Body of pancreas (tissue), 4 donors: ENCODE measurements around the gene ARMH2.

Experiments used
- POLR2A ChIP-seq, 3 donors: fragments of 450-650 bp; IDR thresholded peaks; one replicate each; pipeline ENCODE4 v1.6.1; 2016; ENCODE audit warnings: antibody characterized with exemption in 3 of 3, mild to moderate bottlenecking in 2 of 3
- TF ChIP-seq, protein P1 (sequence below), 7 experiments: fragments of 450-650 bp in 4 of 7; fragments of 200-600 bp in 3 of 7; sonication (generic) in 3 of 7; IDR thresholded peaks; one replicate each; pipeline ENCODE4 v1.5.1; 2016 to 2019; ENCODE audit warnings: antibody characterized with exemption in 7 of 7

DNA sequence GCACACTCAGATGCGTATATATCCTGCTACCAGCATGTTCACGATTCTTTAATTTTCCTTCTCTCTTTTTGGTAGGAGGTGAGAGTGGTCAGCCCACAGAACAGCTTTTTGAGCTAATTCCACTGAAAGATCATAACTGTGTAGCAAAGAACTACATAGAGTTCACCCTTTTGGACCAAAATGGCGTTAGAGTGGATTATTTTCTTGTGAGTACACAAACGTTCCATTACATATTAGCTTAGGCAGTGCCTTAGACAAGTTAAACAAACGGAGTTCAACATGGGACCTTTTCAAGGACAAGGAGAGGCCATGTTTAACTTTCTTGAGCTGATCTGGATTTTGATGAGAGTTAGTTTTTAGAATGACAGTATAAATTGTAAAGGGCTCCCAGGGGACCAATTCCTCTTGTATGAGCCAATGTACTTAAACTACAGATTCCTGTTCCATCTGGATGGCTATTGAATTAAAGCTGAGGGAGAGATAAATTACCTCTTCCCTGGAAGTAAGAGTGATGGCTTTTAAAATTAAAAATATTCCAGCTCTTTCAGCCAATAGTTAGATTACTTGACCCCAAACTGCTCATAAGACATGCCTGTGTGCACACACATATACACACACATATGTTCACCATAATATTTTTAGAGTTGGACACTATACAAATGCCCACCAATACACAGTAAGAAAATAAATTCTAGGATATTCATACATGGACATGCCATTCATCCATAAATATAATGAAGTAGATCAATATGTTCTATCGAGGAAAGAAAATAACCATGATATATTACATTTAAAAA, 25.6 kb upstream of the ARMH2 start:
- TF ChIP-seq, protein P1, sequence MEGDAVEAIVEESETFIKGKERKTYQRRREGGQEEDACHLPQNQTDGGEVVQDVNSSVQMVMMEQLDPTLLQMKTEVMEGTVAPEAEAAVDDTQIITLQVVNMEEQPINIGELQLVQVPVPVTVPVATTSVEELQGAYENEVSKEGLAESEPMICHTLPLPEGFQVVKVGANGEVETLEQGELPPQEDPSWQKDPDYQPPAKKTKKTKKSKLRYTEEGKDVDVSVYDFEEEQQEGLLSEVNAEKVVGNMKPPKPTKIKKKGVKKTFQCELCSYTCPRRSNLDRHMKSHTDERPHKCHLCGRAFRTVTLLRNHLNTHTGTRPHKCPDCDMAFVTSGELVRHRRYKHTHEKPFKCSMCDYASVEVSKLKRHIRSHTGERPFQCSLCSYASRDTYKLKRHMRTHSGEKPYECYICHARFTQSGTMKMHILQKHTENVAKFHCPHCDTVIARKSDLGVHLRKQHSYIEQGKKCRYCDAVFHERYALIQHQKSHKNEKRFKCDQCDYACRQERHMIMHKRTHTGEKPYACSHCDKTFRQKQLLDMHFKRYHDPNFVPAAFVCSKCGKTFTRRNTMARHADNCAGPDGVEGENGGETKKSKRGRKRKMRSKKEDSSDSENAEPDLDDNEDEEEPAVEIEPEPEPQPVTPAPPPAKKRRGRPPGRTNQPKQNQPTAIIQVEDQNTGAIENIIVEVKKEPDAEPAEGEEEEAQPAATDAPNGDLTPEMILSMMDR (IDR thresholded peaks at IDR 0.05), result no peak
- TF ChIP-seq POLR2A (IDR thresholded peaks at IDR 0.05), result no peak
